Fibroblast of pulmonary artery (primary cell): Measurements from ENCODE around the gene SLC25A45.
"Not testable (repeated sequence)": the region's sequence is repeated elsewhere in the genome, so short reads cannot be mapped to it uniquely, and the experiment has no call there.

Source experiments
- DNase-seq: peaks from one replicate; pipeline ENCODE4 v3.0.0-alpha.2; 2010; ENCODE audit warnings: low read depth
- H3K4me3 ChIP-seq: replicated peaks from 2 replicates; pipeline ENCODE4 v1.5.1; 2011; ENCODE audit warnings: low read depth, mild to moderate bottlenecking, control low read depth, low read length, moderate library complexity
- TF ChIP-seq, protein P1 (sequence below): IDR thresholded peaks from 2 replicates; pipeline ENCODE4 v1.5.1; 2011; ENCODE audit warnings: mild to moderate bottlenecking, control low read depth, low read length, inconsistent platforms; ENCODE audit errors: missing control alignments

SLC25A45 gene

DNA sequence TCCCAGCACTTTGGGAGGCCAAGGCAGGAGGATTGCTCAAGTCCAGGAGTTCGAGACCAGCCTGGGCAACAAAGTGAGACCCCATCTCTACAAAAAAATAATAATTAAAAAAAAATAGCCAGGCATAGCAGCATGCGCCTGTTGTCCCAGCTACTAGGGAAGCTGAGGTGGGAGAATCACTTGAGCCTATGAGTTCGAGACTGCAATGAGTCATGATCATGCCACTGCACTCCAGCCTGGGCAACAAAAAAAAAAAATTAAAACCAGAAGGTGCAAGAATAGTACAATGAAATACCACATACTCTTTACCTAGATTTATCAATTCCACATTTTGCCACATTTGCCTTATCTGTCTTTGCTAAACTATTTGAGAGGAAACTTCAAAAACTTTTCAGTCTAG lies 40.6 kb downstream of the SLC25A45 start:
- H3K4me3 ChIP-seq = no peak overlapping the region
- TF ChIP-seq, protein P1, sequence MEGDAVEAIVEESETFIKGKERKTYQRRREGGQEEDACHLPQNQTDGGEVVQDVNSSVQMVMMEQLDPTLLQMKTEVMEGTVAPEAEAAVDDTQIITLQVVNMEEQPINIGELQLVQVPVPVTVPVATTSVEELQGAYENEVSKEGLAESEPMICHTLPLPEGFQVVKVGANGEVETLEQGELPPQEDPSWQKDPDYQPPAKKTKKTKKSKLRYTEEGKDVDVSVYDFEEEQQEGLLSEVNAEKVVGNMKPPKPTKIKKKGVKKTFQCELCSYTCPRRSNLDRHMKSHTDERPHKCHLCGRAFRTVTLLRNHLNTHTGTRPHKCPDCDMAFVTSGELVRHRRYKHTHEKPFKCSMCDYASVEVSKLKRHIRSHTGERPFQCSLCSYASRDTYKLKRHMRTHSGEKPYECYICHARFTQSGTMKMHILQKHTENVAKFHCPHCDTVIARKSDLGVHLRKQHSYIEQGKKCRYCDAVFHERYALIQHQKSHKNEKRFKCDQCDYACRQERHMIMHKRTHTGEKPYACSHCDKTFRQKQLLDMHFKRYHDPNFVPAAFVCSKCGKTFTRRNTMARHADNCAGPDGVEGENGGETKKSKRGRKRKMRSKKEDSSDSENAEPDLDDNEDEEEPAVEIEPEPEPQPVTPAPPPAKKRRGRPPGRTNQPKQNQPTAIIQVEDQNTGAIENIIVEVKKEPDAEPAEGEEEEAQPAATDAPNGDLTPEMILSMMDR = no peak
- DNase-seq = no peak

DNA sequence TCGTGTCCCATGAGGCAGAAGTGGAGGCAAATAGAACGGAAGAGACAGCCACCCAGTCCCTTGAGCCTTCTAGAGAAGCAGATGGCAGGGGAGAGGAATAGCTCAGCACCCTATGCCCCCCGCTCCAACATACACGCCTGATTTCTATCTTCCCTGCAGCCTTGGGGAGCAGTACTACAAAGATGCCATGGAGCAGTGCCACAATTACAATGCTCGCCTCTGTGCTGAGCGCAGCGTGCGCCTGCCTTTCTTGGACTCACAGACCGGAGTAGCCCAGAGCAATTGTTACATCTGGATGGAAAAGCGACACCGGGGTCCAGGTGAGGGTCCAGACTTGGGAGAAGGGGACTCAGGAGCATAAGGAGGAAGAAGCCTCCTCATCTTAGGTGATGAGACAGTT lies 42.2 kb downstream of the SLC25A45 start:
- no peak overlapping the region for H3K4me3 ChIP-seq
- DNase-seq = no peak
- TF ChIP-seq, protein P1 = no peak

DNA sequence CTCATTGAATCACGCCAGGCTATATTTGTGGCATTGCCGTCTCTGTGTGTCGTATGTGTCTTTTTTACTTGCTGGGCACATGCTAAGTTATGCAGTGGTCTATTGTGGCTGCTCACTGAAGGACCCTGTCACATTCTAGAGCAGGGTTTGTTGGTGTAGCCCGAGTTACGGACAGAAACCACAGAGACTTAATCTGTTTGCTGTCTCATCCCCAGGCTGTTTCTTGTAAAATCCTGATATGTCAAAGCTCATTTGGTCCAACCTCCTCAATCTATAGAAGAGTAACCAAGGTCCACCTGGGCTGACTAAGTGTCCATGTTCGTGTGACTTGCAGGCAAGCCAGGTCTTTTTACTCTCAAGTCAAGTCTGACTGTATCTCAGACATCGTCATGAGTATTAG lies 43.8 kb downstream of the SLC25A45 start:
- H3K4me3 ChIP-seq = no peak overlapping the region
- DNase-seq = no peak
- TF ChIP-seq, protein P1 = no peak

GRCh38 chr11:65334696-65335295 lies 47.6 kb downstream of the SLC25A45 start:
- H3K4me3 ChIP-seq = peak overlapping the region; percentile 96
- peak; percentile 26 for DNase-seq
- TF ChIP-seq, protein P1 = no peak

DNA sequence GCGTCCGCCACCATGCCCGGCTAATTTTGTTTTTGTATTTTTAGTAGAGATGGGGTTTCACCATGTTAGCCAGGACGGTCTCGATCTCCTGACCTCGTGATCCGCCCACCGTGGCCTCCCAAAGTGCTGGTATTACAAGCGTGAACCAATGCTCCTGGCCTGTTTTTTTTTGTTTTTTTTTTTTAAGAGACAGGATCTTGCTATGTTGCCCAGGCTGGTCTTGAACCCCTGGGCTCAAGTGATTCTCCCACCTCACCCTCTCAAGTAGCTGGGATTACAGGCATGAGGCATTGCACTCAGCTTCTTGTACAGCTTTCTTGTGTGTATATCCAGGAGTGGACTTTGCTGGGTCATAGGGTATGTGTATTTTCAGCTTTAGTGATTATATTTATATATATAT lies 49.9 kb downstream of the SLC25A45 start:
- H3K4me3 ChIP-seq, DNase-seq: not testable (repeated sequence)

GRCh38 chr11:65330544-65330943 lies 51.9 kb downstream of the SLC25A45 start:
- no peak overlapping the region for H3K4me3 ChIP-seq
- TF ChIP-seq, protein P1 = no peak
- no peak for DNase-seq

GRCh38 chr11:65329944-65330403 lies 52.5 kb downstream of the SLC25A45 start:
- no peak overlapping the region for H3K4me3 ChIP-seq
- TF ChIP-seq, protein P1 = peak; percentile 72
- DNase-seq = peak; percentile 96
